Thymus (tissue), 11 donors: ENCODE data around the gene SIRT7. TPM values are rescaled to one million over a fixed set of nuclear protein-coding genes. Genes with fewer than 3 reads are reported as not detected.

Source experiments
- DNase-seq, 9 donors: peaks; one replicate each; pipeline ENCODE4 v3.0.0-alpha.2; 2013; ENCODE audit warnings: low spot score in 9 of 9, low read depth in 6 of 9, missing footprints in 1 of 9
- H3K27ac ChIP-seq, 2 donors: one replicate each; pipeline ENCODE4 v1.5.1; 2013; ENCODE audit warnings: control low read depth in 1 of 2, low read depth in 1 of 2, low read length in 1 of 2, mild to moderate bottlenecking in 1 of 2, moderate library complexity in 1 of 2
- H3K27me3 ChIP-seq, 2 donors: one replicate each; pipeline ENCODE4 v1.5.1; 2013; ENCODE audit warnings: low read length in 1 of 2; ENCODE audit not compliant: control insufficient read depth in 2 of 2, insufficient read depth in 1 of 2
- H3K36me3 ChIP-seq, 2 donors: one replicate each; pipeline ENCODE4 v1.5.1; 2013; ENCODE audit warnings: low read length in 1 of 2, mild to moderate bottlenecking in 1 of 2, moderate library complexity in 1 of 2; ENCODE audit not compliant: control insufficient read depth in 2 of 2, insufficient read depth in 2 of 2
- H3K4me1 ChIP-seq, 2 donors: one replicate each; pipeline ENCODE4 v1.5.1; 2013; ENCODE audit warnings: low read length in 2 of 2; ENCODE audit not compliant: control insufficient read depth in 2 of 2, insufficient read depth in 2 of 2
- H3K4me3 ChIP-seq, 2 donors: one replicate each; pipeline ENCODE4 v1.5.1; 2013; ENCODE audit warnings: low read length in 2 of 2, control low read depth in 1 of 2, mild to moderate bottlenecking in 1 of 2
- H3K9me3 ChIP-seq, 2 donors: one replicate each; pipeline ENCODE4 v1.5.1; 2013; ENCODE audit warnings: low read length in 1 of 2, mild to moderate bottlenecking in 1 of 2; ENCODE audit not compliant: control insufficient read depth in 2 of 2, insufficient read depth in 1 of 2
- WGBS: extraction: QIAGEN DNeasy Blood & Tissue Kit; methylation state at CpG from one replicate; pipeline ENCODE4 v1.1.7; 2013; 5-methylcytosine and 5-hydroxymethylcytosine counted together
- polyA plus RNA-seq: library from polyadenylated mRNA; stranded (reverse); fragments of 200-250 nt; gene quantifications from one replicate; pipeline ENCODE4 v1.2.3, GENCODE V29; 2013
- total RNA-seq: library from RNA; stranded (reverse); fragments of 120-200 nt; gene quantifications from one replicate; pipeline ENCODE4 v1.2.4, GENCODE V29; 2013
- donor health status: healthy.

Gene SIRT7
- total and polyA plus RNA-seq, 2 donors: 16.1 to 47.7 TPM

GRCh38 chr17:81914103-81914850 is 3.7 kb downstream of the SIRT7 start:
- Histone ChIP-seq H3K4me1 (peaks cover 23 to 34% of the 10 kb centered on the region in 2 donors), H3K27ac (no peak overlapping the region), H3K9me3 (peaks cover 0 to 4% of the 10 kb centered on the region in 2 donors), H3K4me3 (no peak overlapping the region), H3K36me3 (peaks cover 37 to 48% of the 10 kb centered on the region in 2 donors), H3K27me3 (peaks cover 0 to 9% of the 10 kb centered on the region in 2 donors)
- WGBS: 98% methylated on average over 36 of the region's 36 CpGs
- no peak for DNase-seq

GRCh38 chr17:81913394-81914102 is 4.4 kb downstream of the SIRT7 start:
- DNase-seq: no peak
- H3K36me3 ChIP-seq: peaks cover 37 to 47% of the 10 kb centered on the region in 2 donors

GRCh38 chr17:81912441-81913309 is 5.3 kb downstream of the SIRT7 start:
- Histone ChIP-seq H3K4me1 (peaks cover 19 to 29% of the 10 kb centered on the region in 2 donors), H3K4me3 (no peak overlapping the region), H3K9me3 (peaks cover 0 to 4% of the 10 kb centered on the region in 2 donors), H3K27me3 (peaks cover 0 to 9% of the 10 kb centered on the region in 2 donors), H3K36me3 (peaks cover 41 to 54% of the 10 kb centered on the region in 2 donors), H3K27ac (no peak overlapping the region)
- no peak for DNase-seq
- WGBS: 92% methylated on average over 32 of the region's 32 CpGs

More at GRCh38 chr17:81913394-81914102, 4.4 kb downstream of the SIRT7 start:
- Histone ChIP-seq H3K9me3 (peaks cover 0 to 4% of the 10 kb centered on the region in 2 donors), H3K4me1 (peaks cover 23 to 34% of the 10 kb centered on the region in 2 donors), H3K4me3 (no peak overlapping the region), H3K27ac (no peak overlapping the region), H3K27me3 (peaks cover 0 to 9% of the 10 kb centered on the region in 2 donors)
- WGBS: 98% methylated on average over 31 of the region's 31 CpGs

- Histone ChIP-seq H3K9me3 (peaks cover 0 to 4% of the 10 kb centered on the region in 2 donors), H3K4me1 (peaks cover 14 to 24% of the 10 kb centered on the region in 2 donors), H3K36me3 (peaks cover 45 to 57% of the 10 kb centered on the region in 2 donors), H3K4me3 (peak overlapping the region in 1 of 2 donors; percentile 72), H3K27ac (no peak overlapping the region), H3K27me3 (peaks cover 0 to 9% of the 10 kb centered on the region in 2 donors)
- 94% methylated on average over 19 of the region's 19 CpGs for WGBS
- DNase-seq: no peak
Measured at GRCh38 chr17:81911969-81912368, 6.0 kb downstream of the SIRT7 start.

GRCh38 chr17:81911277-81911961 is 6.6 kb downstream of the SIRT7 start, which contains the start of gene PCYT2:
Gene PCYT2, minus strand, starts transcription at chr17:81911399. Its CDS starts 44 bp downstream, at chr17:81911355.
- H3K27ac ChIP-seq: no peak within 1 kb of the TSS
- peak in 8 of 9 donors; percentile 65 to 91 (median 80) for DNase-seq

GRCh38 chr17:81910840-81911276 is 7.1 kb downstream of the SIRT7 start:
- no peak overlapping the region for H3K27ac ChIP-seq
- 1% methylated on average over 55 of the region's 55 CpGs for WGBS
- peaks cover 0 to 4% of the 10 kb centered on the region in 2 donors for H3K9me3 ChIP-seq
- H3K36me3 ChIP-seq: peaks cover 54 to 60% of the 10 kb centered on the region in 2 donors
- no peak for DNase-seq
- peaks cover 0 to 9% of the 10 kb centered on the region in 2 donors for H3K27me3 ChIP-seq
- peaks cover 11 to 19% of the 10 kb centered on the region in 2 donors for H3K4me1 ChIP-seq
- peak overlapping the region; percentile 62 to 72 for H3K4me3 ChIP-seq

More at GRCh38 chr17:81911277-81911961, 6.6 kb downstream of the SIRT7 start, which contains the start of gene PCYT2:
- Histone ChIP-seq H3K4me1 (peaks cover 11 to 19% of the 10 kb centered on the region in 2 donors), H3K36me3 (peaks cover 50 to 58% of the 10 kb centered on the region in 2 donors), H3K27me3 (peaks cover 0 to 9% of the 10 kb centered on the region in 2 donors), H3K4me3 (peak within 1 kb of the TSS; percentile 62 to 72), H3K9me3 (peaks cover 0 to 4% of the 10 kb centered on the region in 2 donors)
- 7% methylated on average over 83 of the region's 84 CpGs for WGBS

- peaks cover 0 to 9% of the 10 kb centered on the region in 2 donors for H3K27me3 ChIP-seq
- H3K4me3 ChIP-seq: peak overlapping the region; percentile 62 to 72
- 52% methylated on average over 23 of the region's 23 CpGs for WGBS
- H3K9me3 ChIP-seq: peaks cover 0 to 4% of the 10 kb centered on the region in 2 donors
- H3K36me3 ChIP-seq: peaks cover 52 to 59% of the 10 kb centered on the region in 2 donors
- no peak for DNase-seq
- no peak overlapping the region for H3K27ac ChIP-seq
- H3K4me1 ChIP-seq: peaks cover 11 to 19% of the 10 kb centered on the region in 2 donors
Measured at GRCh38 chr17:81909966-81910839, 7.8 kb downstream of the SIRT7 start.
